ENCODE measurements around the gene SNX15. TPM values are rescaled to one million over a fixed set of nuclear protein-coding genes. Genes with fewer than 3 reads are reported as not detected.

SNX15 gene
- total and polyA plus RNA-seq, 8 donors, result 8.7 to 18.3 (median 10.6) TPM

- Histone ChIP-seq H3K27ac (no peak overlapping the region), H3K36me3 (no peaks in the 10 kb centered on the region), H3K4me1 (peaks cover 0 to 2% (median 0%) of the 10 kb centered on the region in 3 donors), H3K4me3 (no peak overlapping the region), H3K27me3 (no peaks in the 10 kb centered on the region), H3K9me3 (no peaks in the 10 kb centered on the region)
- 70 to 81% methylated on average over 7 of the region's 7 CpGs for WGBS, 2 donors
- no peak for TF ChIP-seq CTCF (IDR thresholded peaks at IDR 0.05)
- DNase-seq (no peak), ATAC-seq (no peak), FAIRE-seq (no peak)
- intact Hi-C loops (cut with DNase I), result no loop called here
Measured at GRCh38 chr11:65008016-65008415, 19.2 kb upstream of the SNX15 start.

GRCh38 chr11:65008873-65009272 lies 18.4 kb upstream of the SNX15 start:
- no peak for FAIRE-seq
- H3K9me3 ChIP-seq, result no peaks in the 10 kb centered on the region
- H3K27me3 ChIP-seq, result no peaks in the 10 kb centered on the region
- 84 to 97% methylated on average over 2 of the region's 2 CpGs for WGBS, 2 donors
- H3K4me1 ChIP-seq, result peaks cover 0 to 5% (median 0%) of the 10 kb centered on the region in 3 donors
- ATAC-seq, result no peak
- no peak overlapping the region for H3K4me3 ChIP-seq
- no peaks in the 10 kb centered on the region for H3K36me3 ChIP-seq
- intact Hi-C loops (cut with DNase I), result no loop called here
- no peak for TF ChIP-seq CTCF (IDR thresholded peaks at IDR 0.05)
- H3K27ac ChIP-seq, result no peak overlapping the region
- no peak for DNase-seq

- H3K4me1 ChIP-seq, result peaks cover 0 to 9% (median 0%) of the 10 kb centered on the region in 3 donors
- TF ChIP-seq CTCF (IDR thresholded peaks at IDR 0.05), result peak; percentile 40 to 75 (median 64)
- intact Hi-C loops (cut with DNase I), result loop anchor here in 1 of 3 donors (10.0 kb wide), 1 partner anchor 101 kb away; the partner anchor contains the start of genes TM7SF2 and ZNHIT2
- WGBS, 2 donors, result 5% methylated on average over 22 of the region's 22 CpGs
- ATAC-seq (peak; percentile 82 to 96 (median 90)), DNase-seq (peak; percentile 83 to 94 (median 90)), FAIRE-seq (no peak)
- no peaks in the 10 kb centered on the region for H3K27me3 ChIP-seq
- H3K4me3 ChIP-seq, result peak overlapping the region; percentile 70 to 86 (median 80)
- peak overlapping the region; percentile 95 to 99 (median 98) for H3K27ac ChIP-seq
- H3K36me3 ChIP-seq, result no peaks in the 10 kb centered on the region
- H3K9me3 ChIP-seq, result no peaks in the 10 kb centered on the region
Measured at GRCh38 chr11:65013130-65013887, 13.9 kb upstream of the SNX15 start.

- peak; percentile 81 to 90 (median 84) for TF ChIP-seq CTCF (IDR thresholded peaks at IDR 0.05)
- H3K27me3 ChIP-seq, result no peaks in the 10 kb centered on the region
- H3K9me3 ChIP-seq, result no peaks in the 10 kb centered on the region
- H3K4me3 ChIP-seq, result peak within 1 kb of the TSS; percentile 70 to 86 (median 80)
- peak; percentile 86 to 95 (median 90) for DNase-seq
- no peaks in the 10 kb centered on the region for H3K36me3 ChIP-seq
- FAIRE-seq, result no peak
- WGBS, 2 donors, result 0 to 1% methylated on average over 75 to 96 of the region's 96 CpGs
- ATAC-seq, result peak; percentile 87 to 94 (median 90)
- H3K27ac ChIP-seq, result peak within 1 kb of the TSS; percentile 95 to 99 (median 98)
- H3K4me1 ChIP-seq, result peaks cover 0 to 9% (median 0%) of the 10 kb centered on the region in 3 donors
- intact Hi-C loops (cut with DNase I), result loop anchor here in 1 of 3 donors (10.0 kb wide), 1 partner anchor 101 kb away; the partner anchor contains the start of genes TM7SF2 and ZNHIT2
Measured at GRCh38 chr11:65013888-65014725, 13.1 kb upstream of the SNX15 start, which contains the start of gene ARL2. TSS of gene ARL2 (plus strand) at chr11:65014160. CDS start at chr11:65014208, 48 bp downstream.

Measured in pancreas (tissue), 10 donors.